ENCODE measurements around the gene TRAF4. TPM values are rescaled to one million over a fixed set of nuclear protein-coding genes. Genes with fewer than 3 reads are reported as not detected.

TRAF4 gene
- total RNA-seq, 6 donors from 2014 or later: 34.8 to 84.9 (median 64.1) TPM

- no peak for TF ChIP-seq CTCF (IDR thresholded peaks at IDR 0.05)
- TF ChIP-seq POLR2AphosphoS5 (IDR thresholded peaks at IDR 0.05): peak in 1 of 2 donors; percentile 5
- no peak for TF ChIP-seq POLR2A (IDR thresholded peaks at IDR 0.05)
- TF ChIP-seq EP300 (IDR thresholded peaks at IDR 0.05): no peak
- H3K4me1 ChIP-seq: peaks cover 54 to 90% (median 74%) of the 10 kb centered on the region in 4 donors
- no peaks in the 10 kb centered on the region for H3K27me3 ChIP-seq
- H3K9me3 ChIP-seq: no peaks in the 10 kb centered on the region
- ATAC-seq (ENCODE audit: low FRiP score in 2 of 2): peak in 1 of 2 donors; percentile 69
- H3K27ac ChIP-seq: peak overlapping the region; percentile 92 to 98 (median 96)
- H3K4me3 ChIP-seq: peak overlapping the region in 2 of 4 donors; percentile 89 to 91
- WGBS, 2 donors: 35% methylated on average over 5 of the region's 5 CpGs; no CpG with 5 or more reads in 1 of the 2 donors
- peaks cover 0 to 32% (median 21%) of the 10 kb centered on the region in 4 donors for H3K36me3 ChIP-seq
- peak; percentile 33 to 90 for DNase-seq
These were observed 2.8 kb downstream of the TRAF4 start for GRCh38 chr17:28746611-28747050.

- WGBS, 2 donors: 25 to 32% methylated on average over 2 to 5 of the region's 7 CpGs
- Histone ChIP-seq H3K36me3 (peaks cover 0 to 32% (median 21%) of the 10 kb centered on the region in 4 donors), H3K27me3 (no peaks in the 10 kb centered on the region), H3K27ac (peak overlapping the region; percentile 92 to 98 (median 96)), H3K4me3 (peak overlapping the region in 2 of 4 donors; percentile 15 to 89), H3K4me1 (peaks cover 54 to 85% (median 71%) of the 10 kb centered on the region in 4 donors), H3K9me3 (no peaks in the 10 kb centered on the region)
- ATAC-seq (ENCODE audit: low FRiP score in 2 of 2): peak in 1 of 2 donors; percentile 69
- TF ChIP-seq POLR2AphosphoS5 (IDR thresholded peaks at IDR 0.05) (peak; percentile 47 to 72), CTCF (IDR thresholded peaks at IDR 0.05) (peak in 2 of 6 experiments; percentile 17 to 27), POLR2A (IDR thresholded peaks at IDR 0.05) (peak in 1 of 4 donors; percentile 41), EP300 (IDR thresholded peaks at IDR 0.05) (peak in 1 of 4 donors; percentile 52)
- peak; percentile 75 to 91 for DNase-seq
These were observed 3.4 kb downstream of the TRAF4 start for GRCh38 chr17:28747051-28747691.

- peaks cover 0 to 32% (median 21%) of the 10 kb centered on the region in 4 donors for H3K36me3 ChIP-seq
- H3K4me1 ChIP-seq: peaks cover 52 to 76% (median 64%) of the 10 kb centered on the region in 4 donors
- H3K27ac ChIP-seq: peak overlapping the region; percentile 92 to 98 (median 96)
- H3K4me3 ChIP-seq: no peak overlapping the region
- H3K27me3 ChIP-seq: no peaks in the 10 kb centered on the region
- WGBS, 2 donors: 69 to 75% methylated on average over 10 to 15 of the region's 18 CpGs
- no peaks in the 10 kb centered on the region for H3K9me3 ChIP-seq
- DNase-seq (peak in 1 of 2 donors; percentile 62), ATAC-seq (ENCODE audit: low FRiP score in 2 of 2) (no peak)
- TF ChIP-seq CTCF (IDR thresholded peaks at IDR 0.05): no peak
- TF ChIP-seq EP300 (IDR thresholded peaks at IDR 0.05): no peak
- no peak for TF ChIP-seq POLR2A (IDR thresholded peaks at IDR 0.05)
- no peak for TF ChIP-seq POLR2AphosphoS5 (IDR thresholded peaks at IDR 0.05)
These were observed 4.3 kb downstream of the TRAF4 start for GRCh38 chr17:28747801-28748750.

GRCh38 chr17:28748852-28749515 lies 5.2 kb downstream of the TRAF4 start:
- WGBS, 2 donors: 66 to 67% methylated on average over 15 to 18 of the region's 18 CpGs
- Histone ChIP-seq H3K27me3 (no peaks in the 10 kb centered on the region), H3K36me3 (peaks cover 0 to 32% (median 21%) of the 10 kb centered on the region in 4 donors), H3K9me3 (no peaks in the 10 kb centered on the region), H3K4me3 (no peak overlapping the region), H3K4me1 (peaks cover 48 to 69% (median 59%) of the 10 kb centered on the region in 4 donors), H3K27ac (peak overlapping the region; percentile 48 to 97 (median 94))
- TF ChIP-seq POLR2A (IDR thresholded peaks at IDR 0.05): no peak
- TF ChIP-seq POLR2AphosphoS5 (IDR thresholded peaks at IDR 0.05): no peak
- no peak for TF ChIP-seq EP300 (IDR thresholded peaks at IDR 0.05)
- no peak for TF ChIP-seq CTCF (IDR thresholded peaks at IDR 0.05)
- ATAC-seq (ENCODE audit: low FRiP score in 2 of 2) (peak in 1 of 2 donors; percentile 17), DNase-seq (peak in 1 of 2 donors; percentile 52)
